ENCODE measurements around the gene MIEN1. TPM values are rescaled to one million over a fixed set of nuclear protein-coding genes. Genes with fewer than 3 reads are reported as not detected.

MIEN1 gene
- total and polyA plus RNA-seq, 2 of the 13 experiments (the other 11 are each of a cell fraction or from before 2014, with no cell fraction given): 40.6 to 56.6 TPM

DNA sequence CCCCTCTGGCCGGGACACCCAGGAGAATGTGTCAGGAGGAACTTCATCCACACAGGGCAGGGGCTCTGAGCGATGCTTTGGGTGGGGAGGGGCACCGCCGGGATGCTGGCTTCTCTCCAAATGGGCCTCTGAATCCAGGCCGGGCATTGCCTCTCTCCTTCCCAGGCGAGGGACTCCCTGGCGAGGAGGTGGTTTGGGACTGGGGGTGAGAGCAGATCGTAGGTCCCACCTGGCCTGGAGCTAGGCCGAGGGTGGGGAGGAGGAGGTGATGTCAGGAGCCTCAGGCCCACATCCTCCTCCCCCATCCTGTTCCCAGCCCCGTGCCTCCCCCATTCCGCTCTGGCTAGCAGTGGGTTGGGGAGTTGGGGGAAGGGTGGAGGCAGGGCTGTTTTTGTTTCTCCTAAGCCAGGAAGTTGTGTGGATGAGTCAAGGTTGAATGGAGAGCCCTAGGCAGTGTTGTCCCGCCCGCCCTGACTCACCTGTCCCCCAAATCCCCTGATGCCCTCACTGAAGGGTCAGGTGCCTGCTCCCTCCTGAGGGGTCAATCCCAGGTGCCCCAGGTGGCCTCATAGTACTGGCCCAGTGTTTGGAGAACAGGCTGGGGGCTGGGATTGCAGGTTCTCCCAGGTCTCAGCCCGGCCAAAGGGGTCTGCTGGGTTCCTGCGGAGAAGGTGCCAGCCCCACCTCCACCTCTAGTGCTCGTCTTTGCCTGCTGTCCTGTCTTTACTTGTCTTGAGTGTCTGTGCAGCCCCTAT, 10.2 kb upstream of the MIEN1 start (continued):
- TF ChIP-seq FOXO4 (CRISPR knock-in tag; conservative IDR thresholded peaks at IDR 0.05): no peak
- TF ChIP-seq SAP130 (CRISPR knock-in tag; IDR thresholded peaks at IDR 0.05; ENCODE audit: low read depth): peak; percentile 98
- TF ChIP-seq ZSCAN29 (CRISPR knock-in tag; conservative IDR thresholded peaks at IDR 0.05): no peak; the same call in 1 of the 2 replicates
- no peak for TF ChIP-seq PBX2 (CRISPR knock-in tag; IDR thresholded peaks at IDR 0.05)
- no peak for TF ChIP-seq ZSCAN25 (CRISPR knock-in tag; IDR thresholded peaks at IDR 0.05)
- no peak for TF ChIP-seq ZNF557 (CRISPR knock-in tag; IDR thresholded peaks at IDR 0.05)
- TF ChIP-seq ZFP62 (CRISPR knock-in tag; IDR thresholded peaks at IDR 0.05): no peak
- TF ChIP-seq HNF1A (IDR thresholded peaks at IDR 0.05; ENCODE audit: low read depth): peak; percentile 72; the same call in 1 of the 2 replicates
- peak; percentile 79; the same call in 1 of the 2 replicates for TF ChIP-seq HNF1A (CRISPR knock-in tag; IDR thresholded peaks at IDR 0.05; ENCODE audit: borderline replicate concordance)
- TF ChIP-seq ZNF720 (CRISPR knock-in tag; IDR thresholded peaks at IDR 0.05): no peak
- TF ChIP-seq, protein P1, sequence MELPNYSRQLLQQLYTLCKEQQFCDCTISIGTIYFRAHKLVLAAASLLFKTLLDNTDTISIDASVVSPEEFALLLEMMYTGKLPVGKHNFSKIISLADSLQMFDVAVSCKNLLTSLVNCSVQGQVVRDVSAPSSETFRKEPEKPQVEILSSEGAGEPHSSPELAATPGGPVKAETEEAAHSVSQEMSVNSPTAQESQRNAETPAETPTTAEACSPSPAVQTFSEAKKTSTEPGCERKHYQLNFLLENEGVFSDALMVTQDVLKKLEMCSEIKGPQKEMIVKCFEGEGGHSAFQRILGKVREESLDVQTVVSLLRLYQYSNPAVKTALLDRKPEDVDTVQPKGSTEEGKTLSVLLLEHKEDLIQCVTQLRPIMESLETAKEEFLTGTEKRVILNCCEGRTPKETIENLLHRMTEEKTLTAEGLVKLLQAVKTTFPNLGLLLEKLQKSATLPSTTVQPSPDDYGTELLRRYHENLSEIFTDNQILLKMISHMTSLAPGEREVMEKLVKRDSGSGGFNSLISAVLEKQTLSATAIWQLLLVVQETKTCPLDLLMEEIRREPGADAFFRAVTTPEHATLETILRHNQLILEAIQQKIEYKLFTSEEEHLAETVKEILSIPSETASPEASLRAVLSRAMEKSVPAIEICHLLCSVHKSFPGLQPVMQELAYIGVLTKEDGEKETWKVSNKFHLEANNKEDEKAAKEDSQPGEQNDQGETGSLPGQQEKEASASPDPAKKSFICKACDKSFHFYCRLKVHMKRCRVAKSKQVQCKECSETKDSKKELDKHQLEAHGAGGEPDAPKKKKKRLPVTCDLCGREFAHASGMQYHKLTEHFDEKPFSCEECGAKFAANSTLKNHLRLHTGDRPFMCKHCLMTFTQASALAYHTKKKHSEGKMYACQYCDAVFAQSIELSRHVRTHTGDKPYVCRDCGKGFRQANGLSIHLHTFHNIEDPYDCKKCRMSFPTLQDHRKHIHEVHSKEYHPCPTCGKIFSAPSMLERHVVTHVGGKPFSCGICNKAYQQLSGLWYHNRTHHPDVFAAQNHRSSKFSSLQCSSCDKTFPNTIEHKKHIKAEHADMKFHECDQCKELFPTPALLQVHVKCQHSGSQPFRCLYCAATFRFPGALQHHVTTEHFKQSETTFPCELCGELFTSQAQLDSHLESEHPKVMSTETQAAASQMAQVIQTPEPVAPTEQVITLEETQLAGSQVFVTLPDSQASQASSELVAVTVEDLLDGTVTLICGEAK (IDR thresholded peaks at IDR 0.05): no peak
- TF ChIP-seq, protein P1 (CRISPR knock-in tag; IDR thresholded peaks at IDR 0.05): no peak
- TF ChIP-seq HCFC1 (IDR thresholded peaks at IDR 0.05; ENCODE audit: low read depth, low read length): no peak

All from HepG2 (cell line).